HFFc6 (cell line): ENCODE results near the gene LRP1B. TPM values are rescaled to one million over a fixed set of nuclear protein-coding genes. Genes with fewer than 3 reads are reported as not detected.

Experiments used
- DNase-seq: peaks from one replicate; pipeline ENCODE4 v3.0.0-alpha.2; 2018
- H3K27ac Mint-ChIP-seq: 2 replicates; pipeline ENCODE4 v1.8.0; 2020; ENCODE audit warnings: mild to moderate bottlenecking, mixed read lengths
- H3K27me3 Mint-ChIP-seq: 2 replicates; pipeline ENCODE4 v1.8.0; 2021; ENCODE audit warnings: mild to moderate bottlenecking, moderate library complexity, mixed read lengths; ENCODE audit not compliant: insufficient read depth
- H3K36me3 Mint-ChIP-seq: 2 replicates; pipeline ENCODE4 v1.8.0; 2021; ENCODE audit warnings: low read depth, mixed read lengths
- H3K4me1 Mint-ChIP-seq: 2 replicates; pipeline ENCODE4 v1.8.0; 2020; ENCODE audit warnings: low read depth, mixed read lengths
- H3K4me3 Mint-ChIP-seq: 2 replicates; pipeline ENCODE4 v1.8.0; 2020; ENCODE audit warnings: mild to moderate bottlenecking, moderate library complexity, mixed read lengths
- H3K9me3 Mint-ChIP-seq: 2 replicates; pipeline ENCODE4 v1.8.0; 2020; ENCODE audit warnings: mild to moderate bottlenecking, mixed read lengths
- CTCF ChIP-seq: fragments of 200-600 bp; sonication (generic); IDR thresholded peaks from 2 replicates; pipeline ENCODE4 v1.5.0; 2021; ENCODE audit warnings: antibody characterized with exemption, mild to moderate bottlenecking
- total RNA-seq, 6 experiments: library from RNA; stranded (reverse); fragmentation: NEBNext Ultra II Directional; extraction: Animal tissue kit (Norgen Biotek cat#: 25700); gene quantifications; 2 replicates in 1 of 6; 3 replicates in 5 of 6; pipeline ENCODE4 v1.2.3, GENCODE V29; 2021

The LRP1B gene
- total RNA-seq, 6 experiments from 2014 or later = not detected

GRCh38 chr2:141698500-141698899 lies 432.3 kb downstream of the LRP1B start:
- Mint-ChIP-seq H3K27ac (no peak overlapping the region), H3K9me3 (peaks cover 42% of the 10 kb centered on the region), H3K27me3 (no peaks in the 10 kb centered on the region), H3K36me3 (no peaks in the 10 kb centered on the region), H3K4me3 (no peak overlapping the region), H3K4me1 (no peaks in the 10 kb centered on the region)
- TF ChIP-seq CTCF = no peak
- no peak for DNase-seq

GRCh38 chr2:141697035-141697434 lies 433.8 kb downstream of the LRP1B start:
- TF ChIP-seq CTCF = no peak

GRCh38 chr2:141694180-141694579 lies 436.6 kb downstream of the LRP1B start:
- Mint-ChIP-seq H3K4me1 (no peaks in the 10 kb centered on the region), H3K27ac (no peak overlapping the region), H3K27me3 (no peaks in the 10 kb centered on the region), H3K36me3 (no peaks in the 10 kb centered on the region), H3K9me3 (peaks cover 30% of the 10 kb centered on the region), H3K4me3 (no peak overlapping the region)
- no peak for DNase-seq
- TF ChIP-seq CTCF = no peak

More at GRCh38 chr2:141697035-141697434, 433.8 kb downstream of the LRP1B start:
- Mint-ChIP-seq H3K36me3 (no peaks in the 10 kb centered on the region), H3K27ac (no peak overlapping the region), H3K27me3 (no peaks in the 10 kb centered on the region), H3K4me1 (no peaks in the 10 kb centered on the region), H3K4me3 (no peak overlapping the region), H3K9me3 (peaks cover 37% of the 10 kb centered on the region)
- no peak for DNase-seq

GRCh38 chr2:141692829-141693228 lies 438.0 kb downstream of the LRP1B start:
- H3K27me3 Mint-ChIP-seq = no peaks in the 10 kb centered on the region
- peaks cover 37% of the 10 kb centered on the region for H3K9me3 Mint-ChIP-seq
- TF ChIP-seq CTCF = no peak
- H3K4me1 Mint-ChIP-seq = no peaks in the 10 kb centered on the region
- H3K36me3 Mint-ChIP-seq = no peaks in the 10 kb centered on the region
- H3K4me3 Mint-ChIP-seq = no peak overlapping the region
- no peak overlapping the region for H3K27ac Mint-ChIP-seq
- DNase-seq = no peak

GRCh38 chr2:141676139-141676538 lies 454.7 kb downstream of the LRP1B start:
- DNase-seq = no peak
- peaks cover 23% of the 10 kb centered on the region for H3K9me3 Mint-ChIP-seq
- no peaks in the 10 kb centered on the region for H3K27me3 Mint-ChIP-seq
- no peak overlapping the region for H3K27ac Mint-ChIP-seq
- no peaks in the 10 kb centered on the region for H3K4me1 Mint-ChIP-seq
- TF ChIP-seq CTCF = no peak
- no peaks in the 10 kb centered on the region for H3K36me3 Mint-ChIP-seq
- H3K4me3 Mint-ChIP-seq = no peak overlapping the region

- Mint-ChIP-seq H3K9me3 (peaks cover 46% of the 10 kb centered on the region), H3K4me3 (no peak overlapping the region), H3K27me3 (no peaks in the 10 kb centered on the region; the same call in 1 of the 2 replicates), H3K4me1 (no peaks in the 10 kb centered on the region), H3K27ac (no peak overlapping the region), H3K36me3 (0 out of 2 replicates have a peak, but pooled peaks cover 5% of the 10 kb centered on the region)
- no peak for DNase-seq
- no peak for TF ChIP-seq CTCF
Measured at GRCh38 chr2:141666191-141666590, 464.6 kb downstream of the LRP1B start.
